ENCODE results near the gene IGFL3. TPM values are rescaled to one million over a fixed set of nuclear protein-coding genes. Genes with fewer than 3 reads are reported as not detected.
"Not testable (repeated sequence)": the region's sequence is repeated elsewhere in the genome, so short reads cannot be mapped to it uniquely, and the experiment has no call there.

The IGFL3 gene
- total RNA-seq, 6 experiments from 2014 or later = not detected

DNA sequence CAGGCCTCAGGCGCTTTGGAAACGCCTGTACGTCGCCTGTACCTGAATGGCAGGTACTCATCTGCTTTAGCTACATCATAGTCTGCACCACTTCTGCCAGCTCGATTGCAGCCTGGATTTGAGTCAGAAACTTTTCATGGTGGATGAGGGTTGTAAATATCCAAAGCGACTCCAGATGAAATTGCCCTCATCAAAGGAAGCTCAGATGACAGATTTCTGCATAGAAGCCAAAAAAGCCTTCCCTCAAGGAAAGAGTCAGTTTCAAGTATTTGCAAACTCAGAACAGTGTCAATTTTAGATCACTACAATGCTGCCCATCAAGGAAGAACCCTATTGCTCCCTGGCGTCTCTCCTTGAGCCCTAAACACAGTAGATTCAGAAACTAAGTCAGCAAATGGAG, 44.9 kb downstream of the IGFL3 start:
- H3K27ac ChIP-seq = no peak overlapping the region
- H3K4me1 ChIP-seq = peaks cover 0 to 5% (median 0%) of the 10 kb centered on the region in 4 donors
- TF ChIP-seq POLR2A (IDR thresholded peaks at IDR 0.05) (no peak), CTCF (IDR thresholded peaks at IDR 0.05) (no peak)
- intact Hi-C loops (cut with DNase I) = loop anchor here (5.0 to 10.0 kb wide), 2 partner anchors 55 to 183 kb away; partner anchors contain the start of gene PGLYRP1 (in 1 of the 2)
- no peaks in the 10 kb centered on the region for H3K9me3 ChIP-seq
- H3K36me3 ChIP-seq = no peaks in the 10 kb centered on the region
- peaks cover 0 to 18% of the 10 kb centered on the region in 2 donors for H3K27me3 ChIP-seq
- DNase-seq (no peak), ATAC-seq (no peak)
- 84% methylated on average over 6 of the region's 7 CpGs for WGBS (ENCODE audit: insufficient coverage, low coverage, low lambda C conversion rate, missing lambda C conversion rate)
- H3K4me3 ChIP-seq = no peak overlapping the region

DNA sequence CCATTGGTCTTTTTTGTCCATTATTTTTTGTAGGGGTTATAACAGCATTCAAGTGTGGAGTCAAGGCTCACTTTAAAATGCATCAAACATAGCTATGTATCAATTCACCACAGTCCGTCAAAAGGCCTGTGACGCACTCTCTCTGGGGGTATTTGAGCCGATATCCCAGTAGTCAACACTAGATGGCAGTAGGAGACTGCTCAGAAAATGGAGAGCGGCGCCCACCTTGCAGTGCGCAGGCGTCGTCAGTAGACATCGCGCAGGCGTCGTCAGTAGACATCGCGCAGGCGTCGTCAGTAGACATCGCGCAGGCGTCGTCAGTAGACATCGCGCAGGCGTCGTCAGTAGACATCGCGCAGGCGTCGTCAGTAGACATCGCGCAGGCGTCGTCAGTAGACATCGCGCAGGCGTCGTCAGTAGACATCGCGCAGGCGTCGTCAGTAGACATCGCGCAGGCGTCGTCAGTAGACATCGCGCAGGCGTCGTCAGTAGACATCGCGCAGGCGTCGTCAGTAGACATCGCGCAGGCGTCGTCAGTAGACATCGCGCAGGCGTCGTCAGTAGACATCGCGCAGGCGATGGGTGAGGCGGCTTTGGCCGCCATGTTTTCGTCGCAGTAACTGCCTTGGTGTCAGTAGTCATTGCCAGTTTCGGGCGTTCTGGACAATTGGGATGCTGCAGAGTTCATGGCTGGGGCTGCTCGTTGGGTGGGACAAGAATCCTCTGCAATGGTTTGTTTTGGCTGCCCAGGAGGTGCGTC, 45.7 kb downstream of the IGFL3 start:
- ATAC-seq = peak; percentile 67 to 85 (median 71)
- TF ChIP-seq CTCF (IDR thresholded peaks at IDR 0.05) = peak; percentile 33 to 46 (median 44)
- intact Hi-C loops (cut with DNase I) = loop anchor here (5.0 to 10.0 kb wide), 2 partner anchors 54 to 184 kb away; partner anchors contain the start of gene PGLYRP1 (in 1 of the 2)
- WGBS (ENCODE audit: insufficient coverage, low coverage, low lambda C conversion rate, missing lambda C conversion rate) = 27% methylated on average over 9 of the region's 71 CpGs
- H3K4me1 ChIP-seq, H3K9me3 ChIP-seq, H3K4me3 ChIP-seq, H3K36me3 ChIP-seq, DNase-seq, H3K27ac ChIP-seq: not testable (repeated sequence)
- H3K27me3 ChIP-seq = peaks cover 0 to 18% of the 10 kb centered on the region in 2 donors

DNA sequence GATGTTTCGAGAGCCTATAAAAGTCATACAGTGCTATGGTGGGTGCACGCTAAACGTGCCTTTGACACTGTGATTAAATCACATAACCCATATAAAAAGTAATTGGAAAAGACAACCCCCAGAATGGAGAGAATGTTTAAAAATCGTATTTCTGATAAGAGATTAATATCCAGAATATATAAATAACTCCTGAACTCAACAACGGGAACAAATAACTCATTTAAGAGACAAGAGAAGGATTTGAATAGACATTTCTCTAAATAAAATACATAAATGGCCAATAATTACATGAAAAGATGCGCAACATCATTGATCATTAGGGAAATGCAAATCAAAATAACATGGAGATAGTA, 46.7 kb downstream of the IGFL3 start:
- ATAC-seq (no peak), DNase-seq (no peak)
- Histone ChIP-seq H3K27me3 (peaks cover 0 to 18% of the 10 kb centered on the region in 2 donors), H3K4me1 (peaks cover 0 to 5% (median 0%) of the 10 kb centered on the region in 4 donors), H3K4me3 (no peak overlapping the region), H3K36me3 (no peaks in the 10 kb centered on the region), H3K9me3 (no peaks in the 10 kb centered on the region), H3K27ac (no peak overlapping the region)
- no peak for TF ChIP-seq CTCF (IDR thresholded peaks at IDR 0.05)
- no peak for TF ChIP-seq POLR2A (IDR thresholded peaks at IDR 0.05)
- intact Hi-C loops (cut with DNase I) = loop anchor here (5.0 to 10.0 kb wide), 2 partner anchors 53 to 185 kb away; partner anchors contain the start of gene PGLYRP1 (in 1 of the 2)
- WGBS (ENCODE audit: insufficient coverage, low coverage, low lambda C conversion rate, missing lambda C conversion rate) = 17% methylated on average over 6 of the region's 6 CpGs

- peak in 1 of 3 donors; percentile 42 for DNase-seq
- H3K36me3 ChIP-seq = no peaks in the 10 kb centered on the region
- TF ChIP-seq CTCF (IDR thresholded peaks at IDR 0.05) (peak; percentile 67 to 82 (median 70)), POLR2A (IDR thresholded peaks at IDR 0.05) (no peak)
- H3K4me1 ChIP-seq = peaks cover 0 to 5% (median 0%) of the 10 kb centered on the region in 4 donors
- peak overlapping the region in 1 of 3 donors; percentile 17 for H3K4me3 ChIP-seq
- intact Hi-C loops (cut with DNase I) = loop anchor here (5.0 to 10.0 kb wide), 2 partner anchors 52 to 185 kb away; partner anchors contain the start of gene PGLYRP1 (in 1 of the 2)
- peak; percentile 74 to 89 (median 86) for ATAC-seq
- WGBS (ENCODE audit: insufficient coverage, low coverage, low lambda C conversion rate, missing lambda C conversion rate) = 3% methylated on average over 25 of the region's 50 CpGs
- H3K27me3 ChIP-seq = peaks cover 0 to 18% of the 10 kb centered on the region in 2 donors
- no peaks in the 10 kb centered on the region for H3K9me3 ChIP-seq
- no peak overlapping the region for H3K27ac ChIP-seq
These were observed 47.3 kb downstream of the IGFL3 start for GRCh38 chr19:46076951-46077814.

All from right lobe of liver (tissue), 6 donors.